ENCODE results near the gene PCDHB12.
"Not testable (repeated sequence)": the region's sequence is repeated elsewhere in the genome, so short reads cannot be mapped to it uniquely, and the experiment has no call there.

The PCDHB12 gene

GRCh38 chr5:141199359-141200235 is 8.9 kb upstream of the PCDHB12 start, which contains the start of gene PCDHB11:
TSS of gene PCDHB11 (plus strand) at chr5:141199627. CDS start at chr5:141199775, 148 bp downstream.
- H3K4me3 ChIP-seq (ENCODE audit: low read depth, low read length) = no peak within 1 kb of the TSS
- no peak for DNase-seq (ENCODE audit: low read depth)
- in situ Hi-C loops (cut with HindIII; ENCODE audit: low sequenced_read_pairs) = no loop called here
- no peak for TF ChIP-seq CTCF (IDR thresholded peaks at IDR 0.05; ENCODE audit: low read depth, low read length, missing control alignments)

GRCh38 chr5:141201126-141201525 is 7.4 kb upstream of the PCDHB12 start:
- DNase-seq (ENCODE audit: low read depth); in situ Hi-C loops (cut with HindIII; ENCODE audit: low sequenced_read_pairs); H3K4me3 ChIP-seq (ENCODE audit: low read depth, low read length): not testable (repeated sequence)

GRCh38 chr5:141201646-141202045 is 6.9 kb upstream of the PCDHB12 start:
- in situ Hi-C loops (cut with HindIII; ENCODE audit: low sequenced_read_pairs); DNase-seq (ENCODE audit: low read depth); H3K4me3 ChIP-seq (ENCODE audit: low read depth, low read length): not testable (repeated sequence)

GRCh38 chr5:141210281-141210680 is 1.8 kb downstream of the PCDHB12 start:
- in situ Hi-C loops (cut with HindIII; ENCODE audit: low sequenced_read_pairs); H3K4me3 ChIP-seq (ENCODE audit: low read depth, low read length); DNase-seq (ENCODE audit: low read depth): not testable (repeated sequence)

- DNase-seq (ENCODE audit: low read depth); in situ Hi-C loops (cut with HindIII; ENCODE audit: low sequenced_read_pairs); H3K4me3 ChIP-seq (ENCODE audit: low read depth, low read length): not testable (repeated sequence)
These were observed 2.3 kb downstream of the PCDHB12 start for GRCh38 chr5:141210849-141211248.

GRCh38 chr5:141213656-141214339 is 5.3 kb downstream of the PCDHB12 start, which contains the start of gene PCDHB13:
TSS of gene PCDHB13 (plus strand) at chr5:141213919. CDS start at chr5:141214124, 205 bp downstream.
- DNase-seq (ENCODE audit: low read depth); in situ Hi-C loops (cut with HindIII; ENCODE audit: low sequenced_read_pairs): not testable (repeated sequence)

GRCh38 chr5:141214583-141214982 is 6.1 kb downstream of the PCDHB12 start:
- DNase-seq (ENCODE audit: low read depth); H3K4me3 ChIP-seq (ENCODE audit: low read depth, low read length); in situ Hi-C loops (cut with HindIII; ENCODE audit: low sequenced_read_pairs): not testable (repeated sequence)

More at GRCh38 chr5:141213656-141214339, 5.3 kb downstream of the PCDHB12 start, which contains the start of gene PCDHB13:
- H3K4me3 ChIP-seq (ENCODE audit: low read depth, low read length) = not testable (repeated sequence)

- in situ Hi-C loops (cut with HindIII; ENCODE audit: low sequenced_read_pairs); H3K4me3 ChIP-seq (ENCODE audit: low read depth, low read length); DNase-seq (ENCODE audit: low read depth): not testable (repeated sequence)
These were observed 7.0 kb downstream of the PCDHB12 start for GRCh38 chr5:141215504-141215903.

GRCh38 chr5:141216035-141216434 is 7.5 kb downstream of the PCDHB12 start:
- DNase-seq (ENCODE audit: low read depth); H3K4me3 ChIP-seq (ENCODE audit: low read depth, low read length); in situ Hi-C loops (cut with HindIII; ENCODE audit: low sequenced_read_pairs): not testable (repeated sequence)

GRCh38 chr5:141223112-141223783 is 14.7 kb downstream of the PCDHB12 start, which contains the start of gene PCDHB14:
TSS of gene PCDHB14 (plus strand) at chr5:141223343. CDS start at chr5:141223506, 163 bp downstream.
- TF ChIP-seq CTCF (IDR thresholded peaks at IDR 0.05; ENCODE audit: low read depth, low read length, missing control alignments) = no peak

GRCh38 chr5:141224844-141225243 is 16.3 kb downstream of the PCDHB12 start:
- DNase-seq (ENCODE audit: low read depth); in situ Hi-C loops (cut with HindIII; ENCODE audit: low sequenced_read_pairs); H3K4me3 ChIP-seq (ENCODE audit: low read depth, low read length): not testable (repeated sequence)

More at GRCh38 chr5:141223112-141223783, 14.7 kb downstream of the PCDHB12 start, which contains the start of gene PCDHB14:
- peak within 1 kb of the TSS; percentile 16 for H3K4me3 ChIP-seq (ENCODE audit: low read depth, low read length)
- DNase-seq (ENCODE audit: low read depth) = no peak
- in situ Hi-C loops (cut with HindIII; ENCODE audit: low sequenced_read_pairs) = no loop called here

GRCh38 chr5:141225421-141225820 is 16.9 kb downstream of the PCDHB12 start:
- H3K4me3 ChIP-seq (ENCODE audit: low read depth, low read length); DNase-seq (ENCODE audit: low read depth); in situ Hi-C loops (cut with HindIII; ENCODE audit: low sequenced_read_pairs): not testable (repeated sequence)

All from astrocyte of the cerebellum (primary cell).